ENCODE results near the gene CA4.
"Not testable (repeated sequence)": the region's sequence is repeated elsewhere in the genome, so short reads cannot be mapped to it uniquely, and the experiment has no call there.

The CA4 gene

GRCh38 chr17:60156746-60157145 lies 7.0 kb downstream of the CA4 start:
- DNase-seq = no peak

GRCh38 chr17:60157487-60158040 lies 7.8 kb downstream of the CA4 start:
- no peak for DNase-seq

- no peak for DNase-seq
These were observed 9.1 kb downstream of the CA4 start for GRCh38 chr17:60158751-60159478.

GRCh38 chr17:60159479-60159866 lies 9.7 kb downstream of the CA4 start:
- no peak for DNase-seq

- DNase-seq = no peak
These were observed 11.2 kb downstream of the CA4 start for GRCh38 chr17:60160829-60161501.

GRCh38 chr17:60161598-60162330 lies 12.0 kb downstream of the CA4 start:
- no peak for DNase-seq

GRCh38 chr17:60163108-60163784 lies 13.5 kb downstream of the CA4 start:
- DNase-seq = no peak

GRCh38 chr17:60164164-60164563 lies 14.4 kb downstream of the CA4 start:
- DNase-seq = no peak

GRCh38 chr17:60164697-60165096 lies 14.9 kb downstream of the CA4 start:
- DNase-seq = no peak

GRCh38 chr17:60165223-60165622 lies 15.4 kb downstream of the CA4 start:
- no peak for DNase-seq

GRCh38 chr17:60165971-60166370 lies 16.2 kb downstream of the CA4 start:
- no peak for DNase-seq

- DNase-seq = no peak
These were observed 17.4 kb downstream of the CA4 start for GRCh38 chr17:60167065-60167741.

- DNase-seq = no peak
These were observed 18.9 kb downstream of the CA4 start for GRCh38 chr17:60168654-60169053.

- no peak for DNase-seq
These were observed 20.4 kb downstream of the CA4 start for GRCh38 chr17:60169921-60170817.

GRCh38 chr17:60170835-60171752 lies 21.3 kb downstream of the CA4 start:
- no peak for DNase-seq

- DNase-seq = no peak
These were observed 21.9 kb downstream of the CA4 start for GRCh38 chr17:60171753-60172079.

- no peak for DNase-seq
These were observed 23.6 kb downstream of the CA4 start for GRCh38 chr17:60173304-60173819.

GRCh38 chr17:60174035-60174434 lies 24.3 kb downstream of the CA4 start:
- DNase-seq = no peak

GRCh38 chr17:60174767-60175166 lies 25.0 kb downstream of the CA4 start:
- not testable (repeated sequence) for DNase-seq

GRCh38 chr17:60176763-60177162 lies 27.0 kb downstream of the CA4 start:
- DNase-seq = not testable (repeated sequence)
